Uterus (tissue), 2 donors: Measurements from ENCODE around the gene ALOXE3.

Experiments
- CTCF ChIP-seq, 4 experiments: fragments of 200-600 bp in 2 of 4; fragments of 450-650 bp in 2 of 4; sonication (generic) in 2 of 4; IDR thresholded peaks; one replicate each; pipeline ENCODE4 v1.5.1; 2016 to 2019; ENCODE audit warnings: antibody characterized with exemption in 4 of 4, mild to moderate bottlenecking in 2 of 4, moderate library complexity in 1 of 4
- POLR2A ChIP-seq, 2 donors: fragments of 450-650 bp; IDR thresholded peaks; one replicate each; pipeline ENCODE4 v1.6.1; 2016; ENCODE audit warnings: antibody characterized with exemption in 2 of 2, mild to moderate bottlenecking in 1 of 2, moderate library complexity in 1 of 2

- TF ChIP-seq CTCF (IDR thresholded peaks at IDR 0.05) (no peak), POLR2A (IDR thresholded peaks at IDR 0.05) (no peak)
These were observed 7.7 kb upstream of the ALOXE3 start for GRCh38 chr17:8125947-8126490.
